NB4 (cell line): ENCODE results near the gene CAMTA1.

Experiments
- DNase-seq: peaks from one replicate; pipeline ENCODE4 v3.0.0; 2010; ENCODE audit warnings: low read depth
- H3K4me3 ChIP-seq: one replicate; pipeline ENCODE4 v1.5.1; 2011; ENCODE audit warnings: mild to moderate bottlenecking, low read depth, low read length, moderate library complexity
- CTCF ChIP-seq: IDR thresholded peaks from one replicate; pipeline ENCODE4 v1.5.1; 2012; ENCODE audit warnings: low read depth, low read length
- MAX ChIP-seq: IDR thresholded peaks from 2 replicates; pipeline ENCODE4 v1.6.1; 2011; ENCODE audit warnings: low read depth, low read length
- MYC ChIP-seq: IDR thresholded peaks from 2 replicates; pipeline ENCODE4 v1.6.1; 2011; ENCODE audit warnings: low read depth, low read length
- POLR2A ChIP-seq: IDR thresholded peaks from 2 replicates; pipeline ENCODE4 v1.6.1; 2011; ENCODE audit warnings: mild to moderate bottlenecking; ENCODE audit not compliant: insufficient read length; ENCODE audit errors: extremely low read depth

CAMTA1 gene

DNA sequence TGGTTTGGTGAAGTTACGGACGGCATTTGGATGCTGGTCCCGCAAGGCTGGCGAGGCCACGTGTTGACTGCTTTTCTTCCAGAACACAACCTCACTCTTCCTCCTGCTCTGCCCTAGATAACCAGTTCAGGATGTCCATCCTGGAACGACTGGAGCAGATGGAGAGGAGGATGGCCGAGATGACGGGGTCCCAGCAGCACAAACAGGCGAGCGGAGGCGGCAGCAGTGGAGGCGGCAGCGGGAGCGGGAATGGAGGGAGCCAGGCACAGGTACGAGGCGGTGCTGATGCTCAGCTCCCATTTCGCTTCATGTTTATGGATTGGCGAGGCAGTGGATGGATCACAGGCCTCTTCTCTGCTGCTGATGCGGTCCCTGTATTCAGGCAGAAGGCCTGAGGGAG, 947.1 kb downstream of the CAMTA1 start:
- H3K4me3 ChIP-seq, result no peak overlapping the region
- TF ChIP-seq POLR2A (no peak), MYC (no peak), MAX (no peak), CTCF (no peak)
- no peak for DNase-seq

DNA sequence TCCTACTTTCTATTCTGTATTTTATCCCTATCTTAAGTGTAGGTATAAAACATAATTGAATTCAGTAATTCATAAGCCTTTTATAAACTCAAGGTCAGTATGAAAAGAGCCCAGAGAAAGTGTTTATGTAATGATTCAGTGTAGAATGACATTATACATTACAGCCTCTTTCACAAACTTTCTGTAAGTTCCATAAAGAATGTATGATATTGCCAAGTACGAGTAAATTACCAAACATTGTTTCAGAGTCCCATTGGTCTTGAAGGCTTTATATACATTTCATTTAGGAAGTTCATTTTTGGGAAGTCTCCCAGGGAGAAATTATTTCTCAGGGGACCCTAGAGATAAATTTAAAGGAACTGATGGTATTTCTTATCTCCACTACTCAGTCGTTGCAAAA, 948.0 kb downstream of the CAMTA1 start:
- no peak for DNase-seq

DNA sequence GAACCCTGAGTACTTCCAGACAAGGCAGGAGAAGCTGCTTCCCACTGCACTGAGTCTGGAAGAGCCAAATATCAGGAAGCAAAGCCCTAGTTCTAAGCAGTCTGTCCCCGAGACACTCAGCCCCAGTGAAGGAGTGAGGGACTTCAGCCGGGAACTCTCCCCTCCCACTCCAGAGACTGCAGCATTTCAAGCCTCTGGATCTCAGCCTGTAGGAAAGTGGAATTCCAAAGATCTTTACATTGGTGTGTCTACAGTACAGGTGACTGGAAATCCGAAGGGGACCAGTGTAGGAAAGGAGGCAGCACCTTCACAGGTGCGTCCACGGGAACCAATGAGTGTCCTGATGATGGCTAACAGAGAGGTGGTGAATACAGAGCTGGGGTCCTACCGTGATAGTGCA, 952.8 kb downstream of the CAMTA1 start:
- TF ChIP-seq MAX (no peak), CTCF (no peak)
- H3K4me3 ChIP-seq, result no peak overlapping the region
- DNase-seq, result no peak

More for the DNA sequence above, 948.0 kb downstream of the CAMTA1 start:
- H3K4me3 ChIP-seq, result no peak overlapping the region
- TF ChIP-seq CTCF, result no peak
- TF ChIP-seq MAX, result no peak
- no peak for TF ChIP-seq MYC

GRCh38 chr1:7743346-7743745, 958.1 kb downstream of the CAMTA1 start:
- TF ChIP-seq CTCF (no peak), MAX (no peak), POLR2A (no peak), MYC (no peak)
- H3K4me3 ChIP-seq, result no peak overlapping the region
- no peak for DNase-seq

DNA sequence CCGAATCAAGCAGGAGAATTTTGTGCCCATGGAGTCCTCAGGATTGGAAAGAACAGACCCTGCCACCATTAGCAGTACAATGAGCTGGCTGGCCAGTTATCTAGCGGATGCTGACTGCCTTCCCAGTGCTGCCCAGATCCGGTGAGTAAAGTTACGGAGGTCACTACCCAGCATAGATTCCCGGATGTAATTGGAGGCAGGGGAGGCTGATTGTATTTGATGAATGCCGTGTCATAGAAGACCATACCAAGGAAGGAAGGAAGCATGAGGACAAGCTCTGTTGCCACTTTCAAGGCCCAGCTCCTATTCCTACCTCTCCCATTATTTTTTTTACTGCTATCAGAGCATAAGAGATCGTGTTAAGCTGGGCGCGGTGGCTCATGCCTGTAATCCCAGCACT, 959.6 kb downstream of the CAMTA1 start:
- TF ChIP-seq CTCF, result no peak
- no peak for TF ChIP-seq POLR2A
- TF ChIP-seq MAX, result no peak
- no peak for TF ChIP-seq MYC
- DNase-seq, result no peak
- no peak overlapping the region for H3K4me3 ChIP-seq

GRCh38 chr1:7745783-7746182, 960.5 kb downstream of the CAMTA1 start:
- no peak for DNase-seq
- TF ChIP-seq POLR2A, result no peak
- no peak for TF ChIP-seq MAX
- no peak for TF ChIP-seq CTCF
- TF ChIP-seq MYC, result no peak
- H3K4me3 ChIP-seq, result no peak overlapping the region
